ENCODE results near the gene DHRS7C.

- no peak for TF ChIP-seq YY1 (IDR thresholded peaks at IDR 0.05; ENCODE audit: insufficient read depth, insufficient read length)
- TF ChIP-seq ZNF274 (IDR thresholded peaks at IDR 0.05; ENCODE audit: low read depth, low read length), result no peak
Measured at GRCh38 chr17:9809409-9809808, 18.0 kb upstream of the DHRS7C start.
